Measurements from ENCODE around the gene MRPL44. TPM values are rescaled to one million over a fixed set of nuclear protein-coding genes. Genes with fewer than 3 reads are reported as not detected.

MRPL44 gene
- total RNA-seq, result 10 to 100 TPM; 33.4 to 54.2 (median 38.2) TPM
- 10 to 100 TPM; 20.7 to 40.4 TPM for polyA plus RNA-seq
- long read RNA-seq, donor 1, transcript MRPL44-201 (4 exons, 1,748 nt), result major isoform, 86 of 88 reads
- long read RNA-seq, donor 1, partial matches to known transcripts, result 1 of 88 reads
- long read RNA-seq, donor 1, other reads (novel, unspliced or antisense), result 1 of 88 reads
- long read RNA-seq, donor 2, transcript MRPL44-201 (4 exons, 1,748 nt), result major isoform, 355 of 365 reads
- long read RNA-seq, donor 2, partial matches to known transcripts, result 3 of 365 reads
- long read RNA-seq, donor 2, other reads (novel, unspliced or antisense), result 7 of 365 reads
- long read RNA-seq, donor 3, transcript MRPL44-201 (4 exons, 1,748 nt), result major isoform, 40 of 42 reads
- long read RNA-seq, donor 3, partial matches to known transcripts, result 0 of 42 reads
- long read RNA-seq, donor 3, other reads (novel, unspliced or antisense), result 2 of 42 reads

DNA sequence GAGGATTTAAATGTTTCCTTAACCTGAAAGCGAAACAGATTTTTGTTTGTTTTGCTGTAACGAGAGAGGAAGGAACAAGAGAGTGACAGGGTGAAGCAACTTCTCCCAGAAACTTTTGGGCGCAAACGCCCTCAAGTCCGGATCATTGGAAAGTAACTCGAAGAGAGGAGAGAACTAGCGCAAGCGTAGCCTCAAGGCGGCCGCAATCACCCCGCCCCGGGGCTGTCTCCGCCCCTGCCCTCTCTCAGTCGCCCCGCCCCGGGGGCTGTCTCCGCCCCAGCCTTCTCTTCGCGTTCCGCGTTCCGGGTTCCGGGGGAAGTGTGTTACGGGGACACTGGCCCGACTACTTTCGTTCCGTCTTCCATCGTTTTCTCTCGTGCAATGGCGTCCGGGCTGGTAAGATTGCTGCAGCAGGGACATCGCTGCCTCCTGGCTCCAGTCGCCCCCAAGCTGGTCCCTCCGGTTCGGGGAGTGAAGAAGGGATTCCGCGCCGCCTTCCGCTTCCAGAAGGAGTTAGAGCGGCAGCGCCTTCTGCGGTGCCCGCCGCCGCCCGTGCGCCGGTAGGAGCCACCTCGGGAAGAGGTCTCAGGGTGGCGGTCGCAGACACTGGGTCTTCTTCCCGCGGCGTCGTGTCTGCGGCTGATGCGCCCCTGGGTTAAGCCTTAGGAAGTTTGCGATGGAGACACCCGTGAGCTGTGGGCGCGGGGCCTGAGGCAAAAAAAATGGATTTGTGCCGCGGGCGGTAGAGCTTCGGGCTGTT lies at the start of gene MRPL44:
Gene MRPL44 (plus strand): TSS at position 372 of the 760 bp plus-strand sequence. CDS start 10 bp downstream, at position 382.
- intact Hi-C loops (cut with DNase I), result loop anchor here in 3 of 10 donors (1.0 to 5.0 kb wide), 4 partner anchors 12 to 630 kb away; partner anchors contain the start of genes CUL3 (in 2 of the 3) and WDFY1 (in 1 of the 3)
- ATAC-seq (peak; percentile 100), DNase-seq (peak; percentile 96 to 99 (median 97))
- TF ChIP-seq CTCF (IDR thresholded peaks at IDR 0.05), result peak in 3 of 12 donors; percentile 7 to 20 (median 15)
- TF ChIP-seq POLR2A (IDR thresholded peaks at IDR 0.05), result peak in 1 of 2 donors; percentile 73
- WGBS, 4 donors, result 0 to 1% (median 0%) methylated on average over 49 to 65 of the region's 65 CpGs
- Histone ChIP-seq H3K27me3 (no peaks in the 10 kb centered on the region), H3K27ac (peak within 1 kb of the TSS; percentile 53 to 95 (median 84)), H3K4me1 (peaks cover 12 to 55% (median 44%) of the 10 kb centered on the region in 12 donors), H3K4me3 (peak within 1 kb of the TSS; percentile 54 to 98 (median 90)), H3K36me3 (peaks cover 0 to 25% (median 20%) of the 10 kb centered on the region in 9 donors), H3K9me3 (no peaks in the 10 kb centered on the region)

DNA sequence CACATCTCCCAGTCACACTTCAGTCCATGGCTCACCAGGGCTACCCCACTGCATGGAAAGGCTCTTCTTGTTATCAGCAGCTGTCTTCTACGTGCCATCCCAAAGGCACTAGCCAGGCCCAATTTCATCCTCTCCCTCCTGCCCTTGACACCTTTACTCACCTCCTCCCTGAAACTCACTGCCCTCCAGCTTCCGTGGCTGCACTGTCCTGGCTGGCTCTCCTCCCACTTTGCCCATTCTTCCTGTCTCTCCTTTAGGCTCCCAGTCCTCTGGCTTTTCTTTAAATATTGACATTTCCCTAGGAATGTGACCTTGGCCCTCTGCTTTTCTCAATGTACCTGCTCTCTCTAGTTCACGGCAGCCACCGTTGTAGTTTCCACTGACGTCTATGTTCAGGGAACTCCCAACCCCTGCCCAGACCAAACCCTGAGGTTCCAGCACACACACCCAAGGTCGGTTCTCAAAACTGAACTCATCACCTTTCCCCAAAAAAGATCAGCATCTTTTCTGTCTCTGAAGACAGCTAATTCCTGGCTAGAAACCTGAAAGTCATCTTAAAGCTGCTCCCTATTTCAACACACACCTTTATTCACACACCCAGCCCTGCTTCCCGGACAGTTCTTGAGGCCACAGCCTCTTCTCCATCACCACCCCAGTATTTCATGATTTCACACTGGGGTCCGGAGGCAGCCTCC lies 48.8 kb upstream of the MRPL44 start:
- 81 to 83% (median 82%) methylated on average over 8 of the region's 8 CpGs for WGBS, 4 donors
- Histone ChIP-seq H3K36me3 (peaks cover 0 to 39% (median 31%) of the 10 kb centered on the region in 9 donors), H3K4me1 (peaks cover 0 to 29% (median 12%) of the 10 kb centered on the region in 12 donors), H3K27me3 (no peaks in the 10 kb centered on the region), H3K27ac (peak overlapping the region in 2 of 12 donors; percentile 38 to 46), H3K9me3 (no peaks in the 10 kb centered on the region), H3K4me3 (no peak overlapping the region)
- DNase-seq (no peak), ATAC-seq (no peak)
- intact Hi-C loops (cut with DNase I), result no loop called here
- no peak for TF ChIP-seq CTCF (IDR thresholded peaks at IDR 0.05)
- TF ChIP-seq POLR2A (IDR thresholded peaks at IDR 0.05), result no peak

DNA sequence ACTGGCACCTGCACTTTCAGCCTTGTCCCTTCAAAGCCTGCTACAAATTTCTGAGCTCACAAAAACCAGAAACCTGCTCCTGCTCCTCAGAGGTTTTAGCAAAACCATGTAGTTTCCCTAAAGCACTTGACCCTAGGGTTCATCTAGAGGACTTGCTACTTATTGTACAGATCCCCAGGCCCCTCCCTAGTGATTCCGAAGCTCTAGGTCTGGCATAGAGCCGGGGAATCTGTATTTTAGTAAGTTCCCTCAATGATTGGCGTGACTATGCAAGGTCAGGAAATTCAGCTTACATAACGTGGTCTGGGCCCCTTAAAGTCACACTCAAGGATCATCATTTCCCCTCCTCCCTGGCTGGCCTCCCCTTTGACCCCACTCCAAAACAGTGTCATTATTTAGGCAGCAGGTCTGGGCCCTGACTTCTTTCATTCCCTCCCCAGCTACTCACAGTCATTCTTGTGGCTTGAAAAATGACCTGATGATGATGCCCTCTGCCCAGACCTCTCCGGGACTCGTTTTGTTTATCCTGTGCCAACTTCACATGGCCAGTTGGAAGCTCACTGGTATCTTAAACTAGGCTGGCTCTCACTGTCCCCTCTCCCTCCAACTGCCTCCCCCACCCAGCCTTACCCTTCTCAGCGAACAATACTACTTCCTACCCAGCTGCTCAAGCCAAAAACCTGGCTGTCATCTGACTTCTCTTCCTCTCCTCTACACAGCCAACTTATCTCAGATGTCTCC lies 48.1 kb upstream of the MRPL44 start:
- H3K4me3 ChIP-seq, result no peak overlapping the region
- H3K27me3 ChIP-seq, result no peaks in the 10 kb centered on the region
- peak overlapping the region in 4 of 12 donors; percentile 27 to 46 (median 36) for H3K27ac ChIP-seq
- DNase-seq (peak in 1 of 5 donors; percentile 29), ATAC-seq (peak in 3 of 4 donors; percentile 32 to 84 (median 42))
- H3K9me3 ChIP-seq, result no peaks in the 10 kb centered on the region
- intact Hi-C loops (cut with DNase I), result no loop called here
- H3K36me3 ChIP-seq, result peaks cover 0 to 36% (median 28%) of the 10 kb centered on the region in 9 donors
- 46 to 62% (median 52%) methylated on average over 7 of the region's 7 CpGs for WGBS, 4 donors
- TF ChIP-seq CTCF (IDR thresholded peaks at IDR 0.05) (no peak), POLR2A (IDR thresholded peaks at IDR 0.05) (no peak)
- H3K4me1 ChIP-seq, result peaks cover 0 to 29% (median 12%) of the 10 kb centered on the region in 12 donors

Data from heart left ventricle (tissue), 16 donors.